HG03457 (cell line): ENCODE measurements around the gene SYT8.
"Not testable (repeated sequence)": the region's sequence is repeated elsewhere in the genome, so short reads cannot be mapped to it uniquely, and the experiment has no call there.

Experiments used
- ATAC-seq: cut with Tn5 transposase; IDR thresholded peaks from one replicate; pipeline ENCODE4 v1.9.1; 2021; ENCODE audit warnings: moderate number of reproducible peaks; ENCODE audit not compliant: unreplicated experiment

The SYT8 gene

DNA sequence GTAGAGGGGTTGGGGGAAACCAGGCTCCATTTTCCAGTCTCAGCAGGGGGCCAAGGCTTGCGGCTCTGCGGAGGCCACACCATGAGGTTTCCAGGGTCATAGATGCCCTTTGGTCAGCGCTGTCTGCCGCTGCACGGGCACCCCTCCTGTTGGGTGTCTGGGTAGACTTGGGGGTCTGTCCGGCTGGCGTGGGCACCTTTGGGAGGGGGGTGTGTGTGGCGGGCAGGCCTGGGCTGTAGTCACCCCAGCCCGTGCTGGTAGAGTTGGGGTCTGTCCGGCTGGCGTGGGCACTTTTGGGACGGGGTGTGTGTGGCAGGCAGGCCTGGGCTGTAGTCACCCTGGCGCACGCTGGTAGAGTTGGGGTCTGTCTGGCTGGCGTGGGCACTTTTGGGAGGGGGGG lies 36.7 kb downstream of the SYT8 start:
- no peak for ATAC-seq

DNA sequence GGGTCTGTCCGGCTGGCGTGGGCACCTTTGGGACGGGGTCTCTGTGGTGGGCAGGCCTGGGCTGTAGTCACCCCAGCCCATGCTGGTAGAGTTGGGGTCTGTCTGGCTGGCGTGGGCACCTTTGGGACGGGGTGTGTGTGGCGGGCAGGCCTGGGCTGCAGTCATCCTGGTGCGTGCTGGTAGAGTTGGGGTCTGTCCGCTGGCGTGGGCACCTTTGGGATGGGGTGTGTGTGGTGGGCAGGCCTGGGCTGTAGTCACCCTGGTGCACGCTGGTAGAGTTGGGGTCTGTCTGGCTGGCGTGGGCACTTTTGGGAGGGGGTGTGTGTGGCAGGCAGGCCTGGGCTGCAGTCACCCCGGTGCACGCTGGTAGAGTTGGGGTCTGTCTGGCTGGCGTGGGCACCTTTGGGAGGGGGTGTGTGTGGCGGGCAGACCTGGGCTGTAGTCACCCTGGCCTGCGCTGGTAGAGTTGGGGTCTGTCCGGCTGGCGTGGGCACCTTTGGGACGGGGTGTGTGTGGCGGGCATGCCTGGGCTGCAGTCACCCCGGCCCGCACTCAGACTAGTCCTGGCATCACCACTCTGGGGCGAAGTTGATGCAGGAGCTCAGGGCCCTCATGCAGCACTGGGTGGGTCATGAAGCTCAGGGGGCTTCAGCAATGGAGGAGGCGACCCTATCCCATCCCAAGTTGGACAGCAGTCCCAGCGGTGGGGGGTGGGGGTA lies 37.6 kb downstream of the SYT8 start:
- ATAC-seq = no peak

DNA sequence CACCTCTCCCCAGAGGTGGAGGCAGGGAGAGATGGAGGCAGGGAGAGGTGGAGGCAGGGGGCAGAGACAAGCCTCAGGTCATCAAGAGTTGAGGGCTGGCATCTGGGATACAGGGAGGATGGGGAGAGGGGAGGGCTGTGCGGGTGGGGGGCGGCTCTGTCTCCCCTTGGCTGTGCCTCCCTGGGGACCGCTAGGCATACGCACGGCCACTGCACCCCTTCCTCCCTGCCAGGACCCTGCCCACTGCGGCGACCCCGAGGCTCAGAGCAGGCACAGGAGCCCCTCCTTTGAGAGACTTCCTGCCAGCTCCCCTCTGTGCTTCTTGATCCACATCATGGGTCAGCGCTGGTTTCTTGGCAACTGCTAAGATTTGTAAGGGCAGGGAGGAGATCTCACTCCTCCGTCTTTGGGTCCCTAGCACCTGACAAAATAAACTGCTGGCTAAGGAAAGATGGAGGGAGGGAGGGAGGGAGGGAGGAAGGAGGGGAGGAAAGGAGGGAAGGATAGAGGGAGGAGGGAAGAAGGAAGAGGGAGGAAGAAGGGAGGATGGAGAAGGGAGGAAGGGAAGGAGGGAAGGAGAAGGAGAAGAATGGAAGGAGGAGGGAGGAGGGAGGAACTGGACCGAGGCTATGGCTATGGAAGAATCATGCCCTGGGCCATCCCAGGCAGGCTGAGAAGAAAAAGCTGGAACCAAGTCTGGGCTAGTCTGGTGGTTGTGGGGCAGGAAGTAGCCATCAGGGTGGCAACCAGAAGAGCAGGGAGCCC lies 38.4 kb downstream of the SYT8 start:
- ATAC-seq = no peak

DNA sequence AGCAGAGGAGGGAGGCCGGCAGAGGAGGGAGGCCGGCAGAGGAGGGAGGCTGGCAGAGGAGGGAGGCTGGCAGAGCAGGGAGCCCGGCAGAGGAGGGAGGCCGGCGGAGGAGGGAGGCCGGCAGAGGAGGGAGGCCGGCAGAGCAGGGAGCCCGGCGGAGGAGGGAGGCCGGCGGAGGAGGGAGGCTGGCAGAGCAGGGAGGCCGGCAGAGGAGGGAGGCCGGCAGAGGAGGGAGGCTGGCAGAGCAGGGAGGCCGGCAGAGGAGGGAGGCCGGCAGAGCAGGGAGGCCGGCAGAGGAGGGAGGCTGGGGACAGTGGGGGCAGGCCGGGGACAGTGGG lies 39.0 kb downstream of the SYT8 start:
- not testable (repeated sequence) for ATAC-seq

DNA sequence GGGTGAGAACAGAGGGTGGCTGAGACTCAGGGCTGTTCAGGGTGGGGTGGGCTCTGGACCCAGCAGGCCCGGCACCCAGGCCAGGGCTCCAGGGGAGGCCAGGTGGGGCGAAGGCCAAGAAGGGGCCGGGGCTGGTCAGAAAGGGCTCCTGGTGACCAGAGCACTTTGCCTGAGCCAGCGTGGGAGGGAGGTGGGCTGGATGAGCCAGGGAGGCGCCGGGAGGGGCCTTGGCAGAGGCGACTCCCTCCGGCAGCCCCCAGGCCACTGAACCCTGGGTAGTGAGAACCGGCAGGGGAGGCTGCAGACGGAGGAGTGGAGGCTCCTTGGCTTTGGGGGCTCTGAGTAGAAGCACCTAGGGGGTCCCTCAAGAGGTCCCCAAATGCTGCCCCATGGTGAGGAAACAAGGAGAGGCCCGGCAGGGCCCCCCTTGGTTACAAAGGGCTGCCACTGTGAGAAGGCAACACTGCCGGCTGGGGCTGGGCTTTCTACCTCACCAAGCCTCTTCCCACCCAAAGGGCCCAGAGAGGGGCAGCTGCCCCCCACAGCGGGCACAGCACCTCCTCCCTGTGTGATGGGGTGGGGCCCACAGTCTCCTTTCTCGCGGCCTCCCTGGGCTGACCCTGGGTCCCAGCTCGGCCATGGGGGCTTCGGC lies 39.8 kb downstream of the SYT8 start:
- ATAC-seq = not testable (repeated sequence)

DNA sequence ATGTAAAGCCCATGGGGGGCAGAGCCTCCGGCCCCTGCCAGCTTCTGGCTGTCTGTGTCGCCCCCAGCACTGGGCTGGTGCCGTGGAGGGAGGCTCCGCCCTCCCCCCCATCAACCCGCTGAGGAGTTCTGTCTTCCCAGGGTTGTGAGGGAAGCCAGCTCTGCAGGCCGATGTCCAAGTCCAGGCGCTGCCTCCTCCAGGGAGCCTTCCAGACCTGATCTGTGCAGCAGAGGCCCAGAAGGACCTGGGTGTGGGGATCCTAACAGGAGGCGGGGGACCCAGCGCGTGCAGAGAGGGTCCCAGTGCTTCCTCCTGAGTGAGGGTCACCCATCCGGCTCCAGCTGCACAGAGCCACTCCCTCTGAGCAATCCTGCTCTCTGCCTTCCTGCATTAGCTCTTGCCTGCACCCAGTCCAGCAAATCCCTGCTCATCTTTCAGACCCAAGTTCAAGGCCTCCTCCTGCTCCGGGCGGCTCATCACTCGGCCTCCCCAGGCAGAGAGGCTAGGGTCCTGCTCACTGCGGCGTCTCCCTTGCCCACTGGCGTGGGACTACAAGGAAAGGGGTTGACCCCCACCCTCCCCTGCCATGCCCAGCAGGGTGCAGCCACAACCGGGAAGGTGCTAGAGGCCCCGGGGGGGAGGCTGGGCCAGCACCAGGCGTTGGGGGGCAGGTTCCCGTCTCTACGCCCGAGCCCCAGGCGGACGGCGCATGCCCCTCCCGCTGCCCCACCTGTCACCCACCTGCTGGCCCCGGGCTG lies 40.5 kb downstream of the SYT8 start:
- no peak for ATAC-seq

DNA sequence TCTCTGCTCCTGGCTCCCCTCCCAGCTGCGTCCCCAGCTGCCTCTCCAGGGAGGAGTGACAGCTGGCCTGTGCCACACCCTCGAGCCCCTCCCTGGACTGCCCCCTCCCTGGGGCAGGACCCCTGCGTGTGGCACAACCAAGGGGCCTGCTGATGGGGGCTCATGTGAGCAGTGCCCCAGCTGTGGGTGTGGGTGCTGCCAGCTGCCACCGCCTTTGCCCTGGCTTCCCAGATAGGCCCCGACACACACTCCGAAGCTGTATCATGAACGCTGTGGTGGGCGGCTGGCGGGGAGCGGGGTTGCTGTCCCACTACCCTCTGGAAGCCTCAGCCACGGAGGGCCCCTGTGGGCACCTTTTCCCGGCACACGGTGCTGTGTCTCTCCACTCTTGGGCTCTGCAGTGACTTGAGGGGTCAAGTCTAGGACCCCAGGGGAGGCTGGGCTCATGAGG lies 41.1 kb downstream of the SYT8 start:
- ATAC-seq = not testable (repeated sequence)

DNA sequence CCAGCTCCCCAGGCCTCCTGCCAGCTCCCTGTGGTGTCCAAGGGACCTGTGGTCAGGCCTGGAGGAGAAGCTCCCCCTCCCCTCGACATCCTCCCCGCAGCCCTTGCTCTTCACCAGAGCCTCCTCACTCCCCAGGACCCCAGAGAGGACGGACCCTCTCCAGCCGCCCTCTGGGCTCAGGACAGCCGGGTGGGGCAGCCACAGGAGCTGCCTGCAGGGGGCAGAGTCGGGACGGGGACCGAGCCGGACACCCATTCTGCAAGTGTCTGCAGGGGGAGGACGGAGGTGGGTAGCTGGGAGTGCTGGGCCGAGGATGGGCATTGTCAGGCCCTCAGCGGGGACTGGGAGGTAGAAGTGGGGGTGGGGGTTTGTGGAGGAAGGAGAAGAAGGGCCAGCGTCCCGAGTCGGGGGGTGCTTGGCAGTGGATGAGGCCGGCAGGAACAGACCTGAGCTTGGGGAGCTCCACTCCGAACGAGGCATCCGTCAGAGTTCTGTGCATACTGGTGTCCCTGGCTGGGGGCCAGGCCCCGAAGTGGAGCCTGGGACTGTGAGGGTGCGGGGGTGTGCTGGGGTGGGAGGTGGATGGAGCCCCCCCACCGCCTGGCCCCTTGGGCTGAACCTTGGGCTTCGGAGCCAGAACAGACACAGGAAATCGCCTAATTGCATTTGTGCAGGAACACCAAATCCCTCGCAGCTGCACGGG lies 41.7 kb downstream of the SYT8 start:
- no peak for ATAC-seq

DNA sequence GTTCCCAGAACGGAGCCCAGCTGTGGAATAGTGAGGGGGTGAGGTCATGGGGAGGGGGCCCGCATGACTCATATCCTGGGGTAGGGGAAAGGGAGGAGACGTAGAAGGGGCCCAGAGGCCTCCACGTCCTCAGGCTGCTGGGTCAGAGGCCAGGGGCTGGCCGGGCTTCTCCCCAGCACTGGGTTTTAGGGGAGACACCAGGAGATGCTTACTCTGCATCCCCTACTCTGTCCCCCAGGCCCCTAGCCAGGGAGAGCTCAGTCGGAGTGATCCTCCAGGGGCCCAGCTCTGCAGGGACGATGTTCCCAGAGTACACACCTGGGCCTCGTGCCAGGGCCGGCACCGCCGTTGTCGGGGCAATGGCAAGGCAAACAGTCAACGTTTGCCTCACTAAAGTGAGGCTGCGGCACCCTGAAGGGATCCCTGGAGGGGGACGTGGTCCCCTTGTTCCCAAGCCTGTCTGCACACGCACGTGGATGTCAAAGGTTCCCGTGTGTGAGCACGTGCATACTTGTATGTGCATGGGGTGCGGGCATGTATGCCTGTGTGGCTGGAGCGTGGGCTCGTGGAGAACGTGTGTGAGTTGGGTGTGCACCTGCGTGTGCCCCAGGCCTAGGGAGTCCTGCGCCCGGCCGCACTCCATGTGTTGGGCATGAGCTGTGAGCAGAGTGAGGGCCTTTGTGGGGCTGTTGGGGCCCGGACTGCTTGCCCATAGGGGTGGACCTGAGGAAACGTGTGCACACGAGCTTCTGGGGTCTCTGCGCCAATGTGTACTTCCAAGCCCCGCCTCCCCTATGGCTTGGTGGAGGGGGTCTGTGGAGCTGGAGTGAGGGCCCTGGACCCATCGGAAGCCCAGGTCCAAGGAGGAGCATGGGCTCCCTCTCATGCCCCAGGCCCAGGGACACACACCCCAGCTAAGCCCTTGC lies 42.7 kb downstream of the SYT8 start:
- ATAC-seq = no peak

DNA sequence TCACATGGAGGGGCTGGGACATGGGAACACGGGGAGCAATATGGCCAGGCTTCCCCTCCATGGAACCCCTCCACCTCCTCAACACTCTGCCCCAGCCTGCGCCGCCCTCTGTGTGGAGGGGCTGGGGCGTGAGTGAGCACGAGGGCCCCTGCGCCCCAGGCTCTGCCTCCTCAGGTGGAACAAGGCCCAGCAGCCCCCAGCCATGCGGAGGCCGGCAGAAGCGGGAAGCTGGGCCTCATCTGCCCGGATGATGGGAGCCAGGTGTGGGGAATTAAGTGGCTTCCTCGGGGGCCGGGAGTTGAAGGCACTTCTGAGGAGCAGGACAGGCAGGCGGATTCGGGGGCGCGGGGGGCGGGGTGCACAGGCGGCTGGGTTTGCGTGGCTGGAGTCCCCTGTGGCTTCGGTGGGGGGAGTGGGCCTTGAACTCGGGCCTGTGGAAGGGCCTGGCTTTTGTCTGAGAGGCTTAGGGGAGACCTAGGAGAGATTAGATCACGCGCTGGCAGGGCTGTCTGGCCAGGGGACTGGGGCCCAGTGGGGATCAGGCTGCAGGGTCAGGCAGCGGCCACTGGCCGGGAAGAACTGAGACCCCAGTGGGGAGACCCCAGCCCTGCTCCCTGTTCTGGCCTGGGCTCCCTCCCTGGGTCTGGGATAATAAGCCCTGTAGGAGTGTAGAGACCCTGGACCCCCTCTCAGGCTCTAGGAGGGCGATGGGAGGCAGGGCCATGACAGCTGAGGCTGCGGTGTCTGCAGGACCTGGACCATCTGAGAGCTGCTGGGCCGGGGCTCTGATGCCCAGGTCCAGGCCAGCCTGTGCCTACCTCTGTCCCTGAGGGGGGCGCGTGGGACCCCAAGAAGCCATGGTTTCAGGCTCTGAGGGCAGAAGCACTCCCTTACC lies 43.6 kb downstream of the SYT8 start:
- no peak for ATAC-seq

DNA sequence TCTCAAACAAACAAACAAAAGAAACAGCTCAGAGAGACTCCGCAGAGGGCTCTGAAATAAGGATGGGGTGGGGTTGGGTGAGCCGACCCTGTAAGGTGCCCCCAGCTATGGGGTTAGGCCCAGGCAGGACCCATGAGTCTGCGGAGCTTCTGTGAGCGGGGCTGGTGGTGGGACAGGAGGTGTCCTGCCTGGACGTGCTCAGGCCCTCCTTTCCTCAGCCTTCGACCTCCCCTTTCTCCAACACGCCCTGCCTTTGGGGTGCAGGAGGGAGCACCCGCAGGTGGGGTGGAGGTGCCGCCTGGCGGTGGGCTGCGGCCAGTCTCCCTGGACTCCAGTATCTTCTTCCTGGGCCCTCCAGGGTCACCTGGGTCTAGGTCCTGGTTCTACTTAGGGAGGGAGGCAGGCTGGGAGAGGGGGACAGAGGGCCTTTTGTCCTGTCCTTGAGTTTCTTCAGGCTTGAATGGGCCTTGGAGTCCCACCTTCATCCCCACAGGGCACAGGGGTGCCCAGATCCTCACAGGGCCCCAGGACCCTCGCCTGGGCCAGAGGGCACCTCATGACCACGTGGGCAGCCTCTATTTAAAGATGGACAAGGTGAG lies 44.7 kb downstream of the SYT8 start:
- no peak for ATAC-seq

DNA sequence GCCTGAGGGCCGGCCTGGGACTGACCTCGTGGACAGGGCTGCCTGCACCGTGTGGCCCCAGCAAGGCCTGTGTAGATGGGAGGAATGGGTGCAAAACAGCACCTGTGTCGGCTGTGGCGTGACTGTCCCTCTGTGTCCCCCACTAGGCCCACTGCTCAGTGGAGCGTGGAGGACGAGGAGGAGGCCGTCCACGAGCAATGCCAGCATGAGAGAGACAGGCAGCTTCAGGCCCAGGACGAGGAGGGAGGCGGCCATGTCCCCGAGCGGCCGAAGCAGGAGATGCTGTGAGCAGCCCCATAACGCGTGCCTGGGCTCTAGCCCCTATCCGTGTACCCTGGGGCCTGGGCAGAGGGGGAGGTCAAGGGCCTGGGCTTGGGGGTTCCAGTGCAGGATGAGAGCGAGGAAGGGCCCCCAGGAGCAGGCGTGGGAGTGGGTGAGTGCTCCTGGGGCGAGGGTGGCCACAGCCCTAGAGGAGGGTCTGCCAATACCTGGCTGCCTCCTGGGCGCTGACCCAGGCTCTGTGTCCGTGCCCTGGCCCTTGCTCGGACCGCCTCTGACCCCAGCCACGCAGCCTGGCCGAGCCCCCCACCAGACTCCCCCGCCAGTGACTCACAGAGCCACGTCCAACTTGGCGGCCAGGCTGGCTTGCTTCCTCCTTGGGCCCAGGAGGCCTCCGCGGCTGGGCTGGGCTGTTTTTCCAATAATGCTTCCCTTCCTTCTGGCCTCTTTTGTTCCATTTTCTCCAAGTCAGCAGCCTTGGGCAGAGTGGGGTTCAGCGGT lies 45.3 kb downstream of the SYT8 start:
- ATAC-seq = no peak

DNA sequence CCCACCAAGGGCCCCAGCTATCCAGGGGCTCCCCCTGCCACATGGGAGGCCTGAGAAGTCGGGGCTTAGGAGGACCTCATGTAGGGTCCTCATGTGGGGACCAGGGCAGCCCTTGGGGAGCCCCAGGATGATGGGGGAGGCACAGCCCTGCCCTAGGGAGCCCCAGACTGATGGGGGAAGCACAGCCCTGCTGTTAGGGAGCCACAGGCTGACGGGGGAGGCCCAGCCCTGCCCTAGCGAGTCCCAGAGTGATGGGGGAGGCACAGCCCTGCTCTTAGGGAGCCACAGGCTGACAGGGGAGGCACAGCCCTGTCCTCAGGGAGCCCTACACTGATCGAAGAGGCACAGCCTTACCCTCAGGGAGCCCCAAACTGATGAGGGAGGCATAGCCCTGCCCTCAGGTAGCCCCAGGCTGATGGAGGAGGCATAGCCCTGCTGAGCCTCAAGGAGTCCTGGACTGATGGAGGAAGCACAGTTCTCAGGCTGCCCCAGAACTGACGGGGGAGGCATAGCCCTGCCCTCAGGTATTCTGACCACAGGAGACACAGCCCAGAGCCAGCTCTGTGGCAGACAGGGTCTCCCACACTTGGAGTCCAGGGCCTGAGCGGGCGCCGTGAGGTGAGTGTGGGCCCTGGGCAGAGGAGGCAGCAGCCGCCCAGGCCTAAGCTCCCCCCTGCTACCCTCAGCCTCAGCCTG lies 46.1 kb downstream of the SYT8 start:
- ATAC-seq = no peak

DNA sequence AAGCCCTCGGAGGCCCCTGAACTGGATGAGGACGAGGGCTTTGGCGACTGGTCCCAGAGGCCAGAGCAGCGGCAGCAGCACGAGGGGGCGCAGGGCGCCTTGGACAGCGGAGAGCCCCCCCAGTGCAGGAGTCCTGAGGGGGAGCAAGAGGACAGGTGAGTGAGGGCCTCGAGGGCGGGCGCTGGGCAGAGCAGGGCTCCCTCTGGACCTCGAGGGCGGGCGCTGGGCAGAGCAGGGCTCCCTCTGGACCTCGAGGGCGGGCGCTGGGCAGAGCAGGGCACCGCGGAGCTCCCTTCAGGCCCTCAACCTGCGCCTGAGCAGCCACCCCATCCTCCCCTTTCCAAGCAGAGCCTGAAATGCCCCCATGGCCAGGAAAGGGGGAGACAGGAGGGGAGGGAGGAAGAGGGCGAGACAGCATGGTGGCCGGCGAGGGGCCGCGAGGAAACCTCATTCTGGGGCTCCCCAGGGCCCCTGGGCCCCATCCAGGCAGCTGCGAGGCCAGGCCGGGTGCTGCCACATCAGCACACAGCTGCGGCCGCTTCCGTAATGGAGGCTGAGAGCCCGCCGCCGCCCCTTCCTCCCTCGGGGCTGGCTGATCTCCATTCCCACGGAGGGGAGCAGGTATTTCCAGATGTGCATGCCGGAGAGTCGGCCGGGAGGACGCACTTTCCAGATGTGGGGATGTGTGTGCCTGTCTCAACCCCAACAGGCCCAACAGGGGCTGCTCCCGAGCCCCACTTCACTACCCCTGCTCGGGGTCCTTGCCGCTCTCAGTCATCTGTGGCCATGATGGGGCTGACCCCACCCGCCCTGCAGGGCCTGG lies 46.9 kb downstream of the SYT8 start:
- no peak for ATAC-seq

DNA sequence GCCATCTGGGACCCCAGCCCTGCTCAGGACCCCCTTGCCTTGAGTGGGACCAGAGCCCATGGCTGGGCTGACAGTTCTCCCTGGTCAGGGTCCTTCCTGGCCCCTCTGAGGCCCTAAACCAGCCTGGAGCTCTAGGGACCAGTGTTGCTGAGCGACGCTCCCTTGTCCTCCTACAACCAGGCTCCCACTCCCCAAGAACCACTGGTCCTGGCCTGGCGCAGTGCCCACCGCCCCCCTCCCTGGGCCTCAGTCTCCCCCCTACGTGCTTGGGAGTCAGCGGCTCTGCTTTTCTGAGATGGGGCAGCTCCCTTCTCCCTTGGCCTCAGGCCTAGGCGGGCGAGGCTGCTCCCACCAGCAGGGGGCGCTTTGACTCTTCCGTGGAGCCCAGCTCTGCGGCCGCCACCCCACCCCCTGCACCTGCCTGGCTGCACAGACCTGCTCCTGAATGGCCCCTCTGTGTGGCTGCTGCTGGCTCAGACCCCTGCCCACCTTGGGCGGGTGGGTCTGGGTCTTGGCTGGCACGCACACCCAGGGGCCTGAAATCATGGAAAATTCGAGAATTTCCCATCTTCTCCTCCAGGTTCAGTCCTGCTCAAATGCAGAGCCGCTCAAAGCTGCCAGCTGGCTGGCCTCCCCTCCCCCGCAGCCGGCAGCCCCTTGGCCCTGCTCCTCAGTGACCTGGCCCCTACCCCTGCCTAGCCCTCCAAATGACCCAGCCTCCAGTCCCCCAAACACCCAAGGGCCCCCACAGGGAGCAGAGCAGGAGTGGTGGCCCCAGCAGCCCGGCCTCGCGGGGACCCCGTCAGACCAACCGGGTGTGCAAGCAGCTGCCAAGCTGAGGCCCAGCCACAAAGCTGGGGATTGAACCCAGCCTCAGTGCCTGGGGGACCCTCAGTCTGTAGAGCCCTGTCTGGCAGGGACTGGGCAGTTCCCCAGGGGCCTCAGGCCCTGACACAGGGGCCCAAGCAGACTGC lies 47.8 kb downstream of the SYT8 start:
- ATAC-seq = no peak
